CD4-positive, alpha-beta T cell treated with Interleukin-6 for 4 hours (primary cell): ENCODE data around the gene CLMN.
"Not testable (repeated sequence)": the region's sequence is repeated elsewhere in the genome, so short reads cannot be mapped to it uniquely, and the experiment has no call there.

Source experiments
- DNase-seq: peaks from one replicate; pipeline ENCODE4 v3.0.0-alpha.2; 2020; ENCODE audit warnings: mixed read lengths

CLMN gene

DNA sequence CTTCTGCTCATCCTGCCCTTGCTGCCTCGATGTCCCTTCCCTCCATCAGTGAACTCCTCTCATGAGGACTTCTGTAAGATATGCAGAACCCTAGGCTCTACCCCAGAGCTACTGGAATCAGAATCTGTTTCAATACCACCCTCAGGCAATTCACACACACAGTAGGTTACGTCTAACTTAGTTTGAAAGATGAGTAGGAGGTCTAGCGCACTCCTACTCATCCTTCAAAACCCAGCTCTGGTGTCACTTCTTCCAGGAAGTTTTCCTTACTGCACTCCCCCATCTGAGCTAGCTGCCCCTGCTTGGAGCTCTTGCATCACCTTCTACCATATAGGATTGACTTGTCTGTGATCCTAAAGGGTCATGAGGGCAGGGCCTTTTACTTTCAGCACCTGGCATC, 105.9 kb downstream of the CLMN start:
- DNase-seq = no peak

DNA sequence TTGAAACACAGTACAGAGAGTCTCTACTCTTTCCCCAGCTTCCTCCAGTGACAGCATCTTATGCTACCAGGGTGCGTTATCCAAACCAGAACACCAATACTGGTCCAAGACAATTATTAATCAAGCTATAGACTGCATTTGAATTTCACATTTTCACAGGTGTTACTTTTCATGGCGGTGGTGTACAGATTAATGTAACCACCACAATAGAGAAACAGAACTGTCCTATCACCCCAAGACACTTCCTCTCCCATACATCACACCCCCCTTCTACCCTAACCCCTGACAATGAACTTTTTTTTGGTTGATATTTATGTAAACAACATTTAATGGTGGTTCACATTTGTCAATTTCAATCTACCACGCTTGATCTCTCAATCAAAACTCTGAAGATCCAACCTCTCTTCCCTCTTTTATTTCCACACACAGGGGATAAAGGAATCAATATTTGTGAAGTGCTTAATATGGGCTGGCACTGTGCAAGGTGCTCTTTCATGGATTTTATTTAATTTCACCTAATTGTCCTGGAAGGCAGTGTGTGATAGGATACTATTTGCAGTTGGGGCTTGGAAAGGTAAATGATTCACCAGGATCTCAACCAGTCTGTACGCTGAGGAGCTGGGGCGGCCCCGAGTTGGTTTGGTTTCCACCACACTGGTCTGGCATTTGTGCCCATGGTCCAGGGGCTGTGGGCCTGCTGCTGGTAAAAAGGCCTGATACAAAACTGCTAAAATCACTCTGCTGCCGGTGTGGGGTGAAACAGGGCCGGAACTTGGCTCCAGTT, 107.8 kb downstream of the CLMN start:
- DNase-seq = no peak

DNA sequence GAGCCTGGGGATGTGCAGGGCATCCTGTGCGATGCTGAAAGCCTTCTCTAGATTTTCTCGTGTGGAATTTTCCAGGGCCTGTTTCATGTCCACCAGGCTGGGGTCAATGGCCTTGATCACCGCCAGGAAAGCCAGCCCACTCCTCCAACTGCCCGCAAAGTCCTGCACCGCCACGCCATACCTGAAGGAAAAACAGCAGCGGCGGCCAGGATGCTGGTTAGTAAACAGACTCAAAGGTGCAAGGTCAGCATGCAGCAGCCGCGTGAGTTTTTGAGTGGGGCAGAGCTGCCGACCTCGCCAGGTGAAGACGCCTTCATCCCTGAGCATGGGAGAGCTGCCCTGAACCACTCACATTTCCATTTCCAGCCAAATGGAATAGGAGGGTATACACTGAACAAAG, 109.0 kb downstream of the CLMN start:
- no peak for DNase-seq

DNA sequence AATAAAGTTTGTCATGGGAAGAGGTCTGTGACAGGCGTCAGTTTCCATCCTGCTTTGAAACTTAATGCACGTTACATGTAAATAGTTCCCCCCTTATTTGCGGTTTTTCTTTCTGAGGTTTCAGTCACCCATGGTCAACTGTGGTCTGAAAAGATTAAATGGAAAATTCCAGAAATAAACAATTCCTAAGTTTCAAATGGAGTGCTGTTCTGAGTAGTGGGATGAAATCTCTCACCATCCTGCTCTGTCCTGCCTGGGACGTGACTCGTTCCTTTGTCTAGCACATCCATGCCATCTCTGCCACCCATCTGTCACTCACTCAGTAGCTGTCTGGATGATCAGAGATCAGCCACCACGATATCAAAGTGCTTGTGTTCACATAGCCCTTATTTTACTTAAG, 111.1 kb downstream of the CLMN start:
- DNase-seq = no peak

DNA sequence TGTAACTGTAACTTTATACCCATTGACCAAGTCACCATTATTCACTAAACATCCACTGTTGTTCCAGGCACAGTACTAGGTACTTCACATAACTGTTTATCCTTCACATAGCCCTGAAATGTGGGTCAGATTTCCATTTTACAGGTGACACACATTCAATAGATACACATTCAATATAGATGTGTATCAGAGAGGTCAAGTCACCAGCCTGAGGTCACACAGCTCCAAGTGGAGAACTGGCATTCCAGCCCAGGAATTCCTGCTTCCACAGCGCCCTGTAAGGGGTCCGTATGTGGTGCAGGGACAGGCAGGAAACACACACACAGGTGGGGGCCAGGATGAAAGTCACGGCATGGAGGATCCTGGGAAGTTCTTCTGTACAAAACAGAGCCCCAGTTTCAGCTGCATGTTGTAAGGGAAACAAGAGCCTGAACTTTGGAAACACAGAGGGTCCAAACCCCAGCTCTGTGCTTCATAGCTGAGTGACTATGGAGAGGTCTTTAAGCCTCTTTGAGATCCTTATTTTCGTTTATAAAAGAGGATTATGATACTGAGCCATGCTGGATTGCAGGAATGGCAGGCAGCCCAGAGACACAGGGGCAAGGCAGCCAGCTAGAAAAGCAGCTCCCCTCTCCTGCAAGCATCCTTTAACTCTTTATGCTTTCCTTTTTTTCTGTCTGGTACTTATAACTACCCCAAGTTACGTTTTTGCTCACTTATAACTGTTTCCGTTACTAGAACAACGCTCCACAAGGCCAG, 112.1 kb downstream of the CLMN start:
- DNase-seq = no peak

DNA sequence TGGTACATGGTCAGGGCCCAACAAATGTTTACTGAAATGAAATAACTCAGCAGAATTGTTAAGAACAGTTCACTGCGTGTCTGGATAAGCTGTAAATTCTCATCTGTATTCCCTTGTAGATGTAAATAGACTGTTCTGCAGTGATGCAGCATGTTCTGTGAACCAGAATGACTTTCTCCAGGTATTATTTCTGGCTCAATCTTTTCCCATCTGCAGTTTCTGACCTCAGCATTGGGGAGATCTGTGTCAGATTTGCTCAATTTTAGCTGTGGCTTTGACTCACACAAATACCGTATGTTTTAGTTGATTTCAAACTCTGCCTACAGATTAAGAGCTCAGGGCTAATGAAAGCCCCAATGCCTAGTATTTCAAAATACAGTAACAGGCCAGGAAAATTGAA, 113.2 kb downstream of the CLMN start:
- no peak for DNase-seq

DNA sequence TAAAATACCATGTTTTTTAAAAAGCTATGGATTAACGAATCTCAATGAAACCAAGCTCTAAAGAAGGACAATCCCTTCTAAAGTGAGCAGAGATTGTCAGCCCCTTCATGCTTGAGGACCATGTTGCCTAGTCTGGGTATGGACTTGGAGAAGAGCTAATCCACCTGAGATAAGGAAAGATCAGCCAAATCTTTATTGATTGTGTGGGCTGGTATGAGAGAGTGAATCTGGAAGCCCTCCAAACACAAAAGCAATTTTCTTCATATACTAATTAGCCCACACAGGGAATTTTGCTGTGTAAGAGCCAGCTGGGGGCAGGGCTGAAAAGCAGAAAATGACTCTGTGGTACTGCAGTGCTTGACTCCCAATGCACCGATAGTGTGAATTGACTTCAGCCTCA, 115.0 kb downstream of the CLMN start:
- no peak for DNase-seq

DNA sequence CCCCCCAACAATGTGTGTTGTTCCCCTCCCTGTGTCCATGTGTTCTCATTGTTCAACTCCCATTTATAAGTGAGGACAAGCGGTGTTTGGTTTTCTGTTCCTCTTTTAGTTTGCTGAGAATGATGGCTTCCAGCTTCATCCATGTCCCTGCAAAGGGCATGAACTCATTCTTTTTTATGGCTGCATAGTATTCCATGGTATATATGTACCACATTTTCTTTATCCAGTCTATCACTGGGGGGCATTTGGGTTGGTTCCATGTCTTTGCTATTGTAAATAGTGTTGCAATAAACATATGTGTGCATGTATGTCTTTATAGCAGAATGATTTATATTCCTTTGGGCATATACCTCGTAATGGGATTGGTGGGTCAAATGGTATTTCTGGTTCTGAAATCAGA, 118.0 kb downstream of the CLMN start:
- not testable (repeated sequence) for DNase-seq

DNA sequence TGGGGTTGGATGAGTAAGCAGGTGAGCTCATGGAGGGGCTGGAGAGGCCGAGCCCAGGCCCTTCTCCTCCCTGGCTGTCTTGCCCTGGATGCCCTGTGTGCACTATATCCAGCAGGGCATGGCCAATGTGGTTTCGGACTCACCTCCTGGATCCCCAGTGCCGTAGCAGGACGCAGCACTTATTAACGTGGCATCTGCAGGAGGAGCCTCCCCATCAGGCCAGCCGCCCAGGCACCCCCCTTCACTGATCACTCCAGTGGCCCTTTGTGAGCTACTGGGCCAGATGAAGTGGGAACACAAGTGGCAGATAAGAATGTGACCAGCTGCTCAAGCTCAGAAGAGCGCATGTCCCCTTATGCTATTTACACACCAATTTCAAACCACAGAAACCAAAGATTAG, 119.3 kb downstream of the CLMN start:
- DNase-seq = no peak

DNA sequence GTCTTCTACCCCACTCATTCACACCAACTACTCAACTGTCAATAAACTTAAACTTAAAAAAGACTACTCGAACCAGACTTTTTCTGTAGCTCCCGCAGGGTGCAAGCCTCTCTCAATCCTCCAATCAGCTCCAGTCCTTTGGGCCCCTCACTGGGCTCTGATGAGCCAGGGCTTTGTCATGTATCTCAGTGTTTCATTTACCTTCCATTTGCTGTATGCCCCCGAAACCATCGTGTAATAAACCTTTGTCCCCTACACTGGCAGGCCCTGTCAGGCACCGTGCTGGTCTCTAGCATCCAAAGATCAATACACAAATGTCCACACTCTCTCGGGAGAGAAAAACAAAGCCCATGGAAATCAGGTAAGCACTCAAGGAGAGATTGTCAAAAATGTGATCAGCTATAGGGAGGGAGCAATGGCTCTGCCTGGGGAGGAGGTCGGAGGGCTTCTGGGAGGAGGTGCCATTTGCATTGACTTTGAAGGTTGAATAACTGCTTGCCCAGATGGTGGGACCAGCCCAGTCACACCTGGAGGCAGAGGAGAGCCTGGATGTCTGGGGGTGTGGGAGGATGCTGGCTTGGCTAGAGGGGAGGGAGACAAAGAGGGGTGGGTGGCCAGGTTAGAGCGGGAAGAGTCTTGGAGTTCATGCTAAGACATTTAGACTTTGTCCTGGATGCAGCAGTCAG, 120.3 kb downstream of the CLMN start:
- DNase-seq = no peak

DNA sequence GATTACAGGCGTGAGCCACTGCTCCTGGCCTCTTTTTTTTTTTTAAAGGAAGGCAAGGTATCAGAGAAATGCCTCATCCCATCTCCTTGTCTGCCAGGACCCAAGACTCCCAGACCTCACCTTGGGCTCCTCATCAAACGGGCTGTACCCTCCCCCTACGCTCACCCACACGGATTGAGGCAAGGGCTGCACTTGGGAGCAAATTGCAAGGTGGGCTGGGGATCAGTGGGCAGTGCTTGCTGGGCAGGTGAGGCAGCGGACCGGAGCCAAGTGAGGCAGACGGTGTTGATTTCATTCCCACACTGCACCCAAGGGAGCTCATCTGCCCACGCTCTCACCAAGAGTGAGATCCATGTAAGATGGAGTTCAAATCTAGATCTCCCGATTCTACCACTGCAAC, 121.4 kb downstream of the CLMN start:
- DNase-seq = no peak

DNA sequence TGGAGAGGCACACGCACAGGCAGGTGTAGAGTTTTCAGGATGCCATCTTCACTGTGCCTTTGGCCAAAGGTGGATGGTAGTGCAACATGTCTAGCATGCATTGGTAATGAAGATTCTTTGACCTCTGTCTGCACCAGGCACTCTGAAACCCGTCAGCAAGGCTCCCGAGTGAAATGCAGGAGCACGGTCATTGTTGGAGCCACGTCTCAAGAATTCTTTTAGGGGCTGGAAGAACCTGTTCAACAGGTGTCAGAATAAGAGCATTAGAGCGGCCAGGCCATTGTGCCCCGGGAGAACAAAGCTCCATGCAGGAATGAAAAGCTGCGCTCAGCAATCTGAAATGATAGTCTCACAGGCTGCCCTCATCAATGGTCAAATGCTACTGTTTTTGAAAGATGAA, 122.2 kb downstream of the CLMN start:
- DNase-seq = no peak

DNA sequence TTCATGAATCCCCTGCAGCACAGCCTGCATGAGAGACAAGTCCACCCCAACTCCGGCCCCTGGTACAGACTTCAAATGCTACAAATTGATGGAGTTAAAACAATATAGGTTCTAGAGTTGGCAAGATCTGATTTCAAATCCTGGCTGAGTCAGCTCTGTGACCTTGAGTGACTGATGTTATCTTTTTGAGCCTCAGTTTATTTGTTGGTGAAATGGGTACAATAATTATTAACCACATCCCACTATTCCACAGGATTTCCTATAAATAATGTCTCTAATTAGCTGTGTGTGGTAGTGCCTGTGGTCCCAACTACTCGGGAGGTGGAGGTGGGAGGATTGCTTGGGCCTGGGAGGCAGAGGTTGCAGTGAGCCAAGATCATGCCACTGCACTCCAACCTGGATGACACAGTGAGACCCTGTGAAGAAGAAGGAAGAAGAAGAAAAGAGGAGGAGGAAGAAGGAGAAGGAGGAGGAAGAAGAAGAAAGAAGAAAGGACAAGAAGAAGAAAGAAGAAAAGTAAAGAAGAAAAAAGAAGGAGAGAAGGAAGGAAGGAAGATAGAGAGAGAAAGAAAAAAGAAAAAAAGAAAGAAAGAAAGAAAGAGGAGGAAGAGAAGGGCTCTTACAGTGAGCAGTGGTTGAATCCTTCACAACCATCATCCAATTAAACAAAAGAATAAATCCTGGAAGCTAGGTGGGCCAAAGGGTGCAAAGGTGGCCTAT, 122.7 kb downstream of the CLMN start:
- no peak for DNase-seq

DNA sequence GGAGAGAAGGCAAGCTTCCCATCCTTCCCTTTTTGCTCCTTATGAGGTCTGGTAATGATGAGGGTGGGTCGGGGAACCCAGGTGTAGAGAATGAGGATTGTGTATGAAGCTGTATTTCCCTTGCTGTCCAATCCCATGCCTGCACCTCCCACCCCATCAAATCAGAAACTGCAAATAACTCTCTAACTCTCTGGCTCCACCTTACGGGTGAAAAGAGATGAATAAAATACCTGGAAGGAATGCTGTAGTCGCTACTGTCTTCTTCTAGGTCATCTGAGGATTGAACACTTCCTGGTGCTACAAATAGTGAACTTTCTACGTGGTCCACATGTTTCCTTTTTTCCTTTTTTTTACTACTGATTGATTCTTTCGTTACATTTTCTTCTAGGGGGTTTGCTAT, 123.4 kb downstream of the CLMN start:
- DNase-seq = no peak

DNA sequence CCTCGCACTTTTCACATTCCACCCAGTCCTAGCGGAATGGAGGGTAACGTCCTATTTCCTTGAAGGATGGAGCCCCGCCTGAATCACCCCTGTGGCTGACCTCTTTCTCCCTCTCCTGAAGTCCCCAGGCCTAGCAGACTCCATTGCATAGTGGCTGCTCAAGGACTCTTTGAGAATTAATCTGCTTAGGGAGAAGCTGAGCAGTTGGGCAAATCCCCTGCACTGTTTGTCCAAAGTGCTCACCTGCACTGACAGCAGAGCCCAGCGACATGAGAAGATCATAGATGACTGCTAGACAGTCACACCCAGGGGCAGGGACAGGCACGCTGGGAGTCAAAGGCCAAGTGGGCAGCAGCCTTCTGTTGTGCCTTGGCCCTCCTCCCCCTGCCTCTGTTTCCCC, 124.7 kb downstream of the CLMN start:
- no peak for DNase-seq

DNA sequence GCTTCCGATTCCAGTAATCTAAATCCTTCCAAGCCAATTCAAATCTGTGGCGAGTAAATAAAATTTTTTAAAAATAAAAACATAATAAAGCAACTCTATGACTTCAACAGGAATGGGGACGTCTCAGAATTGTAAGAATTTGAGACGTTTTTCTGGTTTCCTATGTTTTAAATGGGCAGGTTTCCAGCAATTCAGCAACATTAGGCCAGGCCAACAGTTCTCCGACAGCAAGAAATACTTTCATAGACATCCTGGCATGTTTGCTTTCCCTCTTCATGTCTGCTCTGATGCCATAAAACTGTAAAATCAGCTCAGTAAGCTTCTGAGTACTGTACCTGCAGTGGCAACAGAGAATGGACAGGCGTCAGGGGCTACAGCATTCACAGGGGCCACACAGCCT, 126.6 kb downstream of the CLMN start:
- no peak for DNase-seq

DNA sequence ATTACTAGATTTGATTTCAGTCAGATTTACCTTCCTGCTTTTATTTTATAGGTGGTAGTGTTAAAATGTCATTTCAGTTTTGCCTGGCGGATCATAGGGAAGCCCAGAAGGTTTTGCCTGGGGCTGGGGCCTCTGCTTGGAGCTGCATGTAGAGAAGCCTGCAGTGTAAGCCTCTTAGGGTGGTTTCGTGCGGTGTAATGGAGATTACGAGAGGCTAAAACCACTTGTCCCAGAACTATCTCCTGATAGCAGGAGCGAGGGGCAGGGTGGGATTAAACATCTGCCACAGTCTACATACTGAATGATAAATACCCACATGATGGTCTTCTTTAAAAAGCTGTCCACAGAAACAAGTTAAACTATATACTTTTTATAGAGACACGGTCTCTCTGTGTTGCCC, 127.4 kb downstream of the CLMN start:
- no peak for DNase-seq

DNA sequence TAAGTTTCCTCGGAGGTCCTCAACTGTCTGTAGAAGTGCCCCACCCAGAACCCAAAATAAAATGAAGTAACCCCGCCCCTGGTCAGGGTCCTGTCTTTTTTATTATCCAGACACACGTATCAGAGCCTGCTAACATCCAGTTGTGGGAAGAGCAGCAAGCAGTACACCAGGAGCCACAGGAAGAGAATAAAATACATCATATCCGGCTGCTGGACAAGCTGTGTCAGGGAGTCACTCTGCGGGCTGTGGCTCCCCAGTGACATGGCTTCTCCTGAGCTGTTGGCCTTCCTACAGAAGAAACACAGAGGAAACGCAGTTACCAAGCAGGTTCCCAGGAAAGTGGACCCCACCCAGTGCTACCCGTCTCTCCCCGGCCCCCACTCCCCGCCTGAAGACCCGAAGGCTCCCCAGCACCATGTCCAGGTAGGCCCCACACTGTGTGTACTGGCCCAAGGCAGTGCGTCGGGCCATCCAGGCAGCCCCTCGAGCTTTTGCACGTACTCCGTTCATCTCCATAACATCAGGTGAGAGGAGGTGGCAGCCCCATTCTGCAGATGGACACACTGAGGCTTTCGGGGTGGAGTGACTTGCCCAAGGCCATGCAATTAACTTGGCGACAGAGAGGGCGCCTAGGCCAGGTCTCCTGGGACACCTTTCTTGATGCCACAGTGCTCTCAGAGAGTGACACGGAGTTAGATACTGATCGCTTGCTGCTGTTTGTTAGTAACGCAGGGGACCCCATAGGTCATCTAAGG, 128.1 kb downstream of the CLMN start:
- no peak for DNase-seq

DNA sequence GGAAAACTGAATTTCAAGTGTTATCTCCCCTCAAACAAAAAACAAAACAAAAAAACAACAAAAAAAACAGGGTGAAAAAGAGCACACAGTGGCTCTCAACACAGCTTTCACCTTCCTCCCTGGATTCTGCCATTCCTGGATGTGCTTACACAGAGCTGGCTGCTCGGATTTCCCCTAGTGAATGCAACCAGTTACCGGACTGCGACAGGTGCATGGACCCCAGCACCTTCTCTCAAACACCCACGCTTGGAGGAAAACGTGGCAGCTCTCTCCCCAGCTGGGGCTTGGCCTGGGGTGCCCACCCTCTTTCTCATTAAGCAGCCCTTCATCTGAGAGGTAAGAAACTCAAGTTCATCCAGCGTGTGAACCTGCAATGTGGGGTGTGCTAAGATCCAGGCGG, 128.9 kb downstream of the CLMN start:
- no peak for DNase-seq

DNA sequence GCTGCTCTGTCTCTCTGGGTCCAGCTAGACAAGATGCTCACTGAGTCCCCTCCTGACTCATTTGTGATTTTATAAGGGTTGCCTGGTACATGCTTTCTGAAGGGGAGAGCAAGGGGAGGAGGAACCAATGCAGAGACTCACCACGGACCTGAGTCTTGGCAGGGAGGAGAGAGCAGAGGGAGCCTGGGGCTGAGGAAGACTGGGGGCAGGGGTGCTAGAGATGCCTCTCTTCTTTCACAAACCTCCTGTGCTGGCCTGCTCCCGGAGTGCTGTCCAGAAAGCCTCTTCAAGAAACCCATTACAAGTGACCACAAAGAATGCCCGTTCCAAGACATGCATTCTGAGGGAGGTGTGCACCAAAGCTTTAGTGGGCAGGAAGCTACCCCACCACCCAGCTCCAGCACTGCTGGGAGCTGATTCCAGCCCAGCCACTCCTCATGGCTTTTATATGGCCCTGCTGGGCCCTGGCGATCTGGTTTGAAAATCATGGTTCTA, 129.3 kb downstream of the CLMN start:
- no peak for DNase-seq

DNA sequence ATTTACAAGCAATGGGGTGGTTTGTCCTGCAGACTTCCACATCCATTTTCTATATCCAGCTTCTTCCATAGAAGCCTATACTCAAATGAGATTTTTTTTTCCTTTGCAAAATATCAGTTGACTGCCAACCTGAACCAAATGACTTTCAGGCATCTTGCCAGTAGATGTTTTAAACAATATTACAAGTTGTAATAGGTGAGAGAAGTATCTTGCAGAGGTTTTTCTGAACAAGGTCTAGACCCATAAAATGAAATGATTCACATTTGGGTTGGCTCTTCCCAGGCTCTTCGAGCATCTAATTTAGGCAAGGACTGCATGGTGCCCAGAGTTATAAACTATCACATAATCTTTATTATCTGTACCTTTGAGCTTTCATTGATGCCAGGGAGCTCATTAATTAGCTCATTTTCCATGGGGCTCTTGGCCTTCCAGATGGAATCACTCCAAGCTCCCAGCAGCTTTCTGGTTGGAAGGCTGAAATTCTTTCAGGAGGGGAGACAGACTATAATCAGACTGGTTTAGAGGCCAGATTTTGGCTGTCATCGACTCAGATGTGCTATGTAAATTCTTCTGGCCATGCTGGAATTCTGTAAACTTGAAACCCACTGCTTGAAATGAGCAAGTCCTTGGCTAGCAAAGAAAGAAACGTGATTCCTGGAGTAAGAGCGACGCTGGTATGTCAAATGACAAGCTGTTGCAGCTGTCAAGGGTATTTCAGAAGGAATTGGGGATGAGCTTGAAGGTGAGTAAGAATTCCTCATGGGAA, 130.2 kb downstream of the CLMN start:
- no peak for DNase-seq

DNA sequence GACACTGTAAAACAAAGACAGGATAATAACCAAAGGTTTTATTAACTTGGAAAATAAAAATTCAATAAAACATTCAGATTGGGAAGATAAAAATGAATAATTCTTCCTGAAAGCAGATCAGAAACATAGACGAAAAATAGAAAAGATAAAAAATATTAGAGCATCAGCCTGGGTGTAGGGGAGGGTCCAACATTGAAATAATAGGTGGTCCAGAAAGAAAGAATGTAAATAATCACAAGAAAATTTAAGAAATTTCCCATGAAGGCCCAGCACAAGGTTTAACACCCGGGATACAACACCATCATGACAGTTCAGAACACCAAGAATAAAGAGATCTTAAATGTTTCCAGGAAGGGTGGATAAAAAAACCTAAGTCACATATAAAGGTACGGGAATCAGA, 131.3 kb downstream of the CLMN start:
- no peak for DNase-seq
